H1 (cell line): ENCODE measurements around the gene AIG1. TPM values are rescaled to one million over a fixed set of nuclear protein-coding genes. Genes with fewer than 3 reads are reported as not detected.

ENCODE experiments used
- JUND ChIP-seq: IDR thresholded peaks from 2 replicates; pipeline ENCODE4 v1.6.1; 2011; ENCODE audit warnings: mild to moderate bottlenecking, improper control_type of control experiment, low read length
- polyA plus RNA-seq, 7 experiments: library from polyadenylated mRNA; depleted of rRNA in 3 of 7; stranded (reverse) in 5 of 7; unstranded in 2 of 7; fragments of >200 nt in 5 of 7; fragments of 200-250 nt in 2 of 7; gene quantifications; 1 replicate in 5 of 7; 2 replicates in 1 of 7; 4 replicates in 1 of 7; pipeline versions ENCODE4 v1.2.1 to v1.2.3, GENCODE V29; 2011 to 2013; ENCODE audit warnings: missing spikeins in 2 of 7, mixed read lengths in 2 of 7
- total RNA-seq: library from RNA; stranded (reverse); fragmentation: NEBNext Ultra II Directional; extraction: Animal tissue kit (Norgen Biotek cat#: 25700); gene quantifications from 2 replicates; pipeline ENCODE4 v1.2.1, GENCODE V29; 2021
- TF ChIP-seq, protein P1 (sequence below): IDR thresholded peaks from 2 replicates; pipeline ENCODE4 v1.6.1; 2011; ENCODE audit warnings: low read length, improper control_type of control experiment

The AIG1 gene
- total and polyA plus RNA-seq, 2 of the 8 experiments (the other 6 are each of a cell fraction or from before 2014, with no cell fraction given), result 56.6 to 58.4 TPM

DNA sequence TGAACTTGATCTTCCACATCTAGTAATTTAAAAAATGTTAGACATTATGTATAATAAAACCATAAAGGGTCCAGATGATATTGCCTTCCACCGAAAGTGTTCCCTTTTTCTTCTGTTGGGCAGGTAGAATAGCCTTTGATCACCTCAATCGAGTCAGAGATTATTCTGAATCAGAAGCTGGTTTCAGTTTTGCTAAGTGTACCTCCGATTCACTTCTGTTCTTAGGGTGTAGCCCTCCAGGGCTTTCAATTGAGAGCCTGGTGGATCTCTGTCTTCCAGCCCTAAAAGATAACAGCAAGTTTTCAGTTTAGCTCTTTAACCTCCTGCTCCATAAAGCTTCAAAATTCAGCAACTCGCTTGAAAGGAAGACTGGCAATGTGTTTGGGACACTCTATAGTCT lies 21.1 kb upstream of the AIG1 start (continued):
- TF ChIP-seq, protein P1, sequence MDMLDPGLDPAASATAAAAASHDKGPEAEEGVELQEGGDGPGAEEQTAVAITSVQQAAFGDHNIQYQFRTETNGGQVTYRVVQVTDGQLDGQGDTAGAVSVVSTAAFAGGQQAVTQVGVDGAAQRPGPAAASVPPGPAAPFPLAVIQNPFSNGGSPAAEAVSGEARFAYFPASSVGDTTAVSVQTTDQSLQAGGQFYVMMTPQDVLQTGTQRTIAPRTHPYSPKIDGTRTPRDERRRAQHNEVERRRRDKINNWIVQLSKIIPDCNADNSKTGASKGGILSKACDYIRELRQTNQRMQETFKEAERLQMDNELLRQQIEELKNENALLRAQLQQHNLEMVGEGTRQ, result no peak
- no peak for TF ChIP-seq JUND
